Neural cell (in vitro differentiated cells): ENCODE results near the gene AXIN1. TPM values are rescaled to one million over a fixed set of nuclear protein-coding genes. Genes with fewer than 3 reads are reported as not detected.

Experiments used
- H2AFZ ChIP-seq: fragments of 200-600, 300-800 bp; sonication (generic), shearing (Covaris generic); 2 replicates; pipeline ENCODE4 v1.6.0; 2014; ENCODE audit warnings: low read depth, mild to moderate bottlenecking, antibody characterized with exemption, low read length, moderate library complexity
- H3F3A ChIP-seq: fragments of 200-600 bp; shearing (Covaris generic); 2 replicates; pipeline ENCODE4 v1.6.1; 2016; ENCODE audit warnings: mild to moderate bottlenecking, moderate library complexity, mixed read lengths, antibody characterized with exemption, low read length; ENCODE audit not compliant: insufficient read depth, poor library complexity, severe bottlenecking
- H3K27ac ChIP-seq: fragments of 200-600, 300-800 bp; sonication (generic), shearing (Covaris generic); 2 replicates; pipeline ENCODE4 v1.5.1; 2014; ENCODE audit warnings: mild to moderate bottlenecking, low read length, moderate library complexity
- H3K27me3 ChIP-seq: fragments of 300-800, 200-600 bp; sonication (generic), shearing (Covaris generic); 2 replicates; pipeline ENCODE4 v1.6.0; 2014; ENCODE audit warnings: mild to moderate bottlenecking, low read depth, low read length, moderate library complexity; ENCODE audit not compliant: insufficient read depth
- H3K36me3 ChIP-seq: fragments of 300-800, 200-600 bp; sonication (generic), shearing (Covaris generic); 2 replicates; pipeline ENCODE4 v1.5.1; 2014; ENCODE audit warnings: mild to moderate bottlenecking, antibody characterized with exemption, low read length, moderate library complexity; ENCODE audit not compliant: insufficient read depth
- H3K4me2 ChIP-seq: fragments of 300-800, 200-600 bp; sonication (generic), shearing (Covaris generic); 2 replicates; pipeline ENCODE4 v1.6.0; 2014; ENCODE audit warnings: mild to moderate bottlenecking, low read length
- H3K4me3 ChIP-seq: fragments of 300-800, 200-600 bp; sonication (generic), shearing (Covaris generic); 2 replicates; pipeline ENCODE4 v1.5.1; 2014; ENCODE audit warnings: mild to moderate bottlenecking, low read length, moderate library complexity
- H3K79me2 ChIP-seq: fragments of 200-600 bp; shearing (Covaris generic); replicated peaks from 2 replicates; pipeline ENCODE4 v1.6.0; 2014; ENCODE audit warnings: mild to moderate bottlenecking, low read length, moderate library complexity; ENCODE audit not compliant: insufficient read depth
- H3K9ac ChIP-seq: fragments of 300-800, 200-600 bp; sonication (generic), shearing (Covaris generic); 2 replicates; pipeline ENCODE4 v1.6.1; 2016; ENCODE audit warnings: mild to moderate bottlenecking, low read length, mixed read lengths
- H3K9me2 ChIP-seq: fragments of 200-600 bp; shearing (Covaris generic); 2 replicates; pipeline ENCODE4 v1.6.1; 2016; ENCODE audit warnings: mild to moderate bottlenecking, low read length, mixed read lengths; ENCODE audit not compliant: insufficient read depth
- H3K9me3 ChIP-seq: fragments of 200-600, 300-800 bp; sonication (generic), shearing (Covaris generic); 2 replicates; pipeline ENCODE4 v1.6.1; 2016; ENCODE audit warnings: mild to moderate bottlenecking, mixed run types, low read length, moderate library complexity, mixed read lengths
- H4K20me1 ChIP-seq: fragments of 200-600 bp; shearing (Covaris generic); 2 replicates; pipeline ENCODE4 v1.6.1; 2016; ENCODE audit warnings: mild to moderate bottlenecking, mixed run types; ENCODE audit not compliant: insufficient read depth
- CTCF ChIP-seq: fragments of 450-650 bp; IDR thresholded peaks from 2 replicates; pipeline ENCODE4 v1.5.1; 2014; ENCODE audit warnings: antibody characterized with exemption, mild to moderate bottlenecking, moderate library complexity; ENCODE audit not compliant: poor library complexity, severe bottlenecking
- EP300 ChIP-seq: fragments of 450-650 bp; conservative IDR thresholded peaks from 2 replicates; pipeline ENCODE4 v1.6.1; 2014; ENCODE audit warnings: antibody characterized with exemption, mild to moderate bottlenecking, moderate library complexity; ENCODE audit not compliant: poor library complexity, severe bottlenecking
- EZH2 ChIP-seq: fragments of 200-600, 300-800 bp; shearing (Covaris generic), sonication (generic); IDR thresholded peaks from 2 replicates; pipeline ENCODE4 v1.6.1; 2014; ENCODE audit warnings: antibody characterized with exemption, low read length, borderline replicate concordance, mild to moderate bottlenecking; ENCODE audit not compliant: insufficient read depth, poor library complexity, severe bottlenecking
- MXI1 ChIP-seq: fragments of 450-650 bp; conservative IDR thresholded peaks from 2 replicates; pipeline ENCODE4 v1.6.1; 2014; ENCODE audit warnings: antibody characterized with exemption, mild to moderate bottlenecking; ENCODE audit not compliant: poor library complexity, severe bottlenecking
- POLR2AphosphoS5 ChIP-seq: IDR thresholded peaks from 2 replicates; pipeline ENCODE4 v1.6.1; 2012
- RAD21 ChIP-seq: fragments of 450-650 bp; conservative IDR thresholded peaks from 2 replicates; pipeline ENCODE4 v1.6.1; 2014; ENCODE audit warnings: antibody characterized with exemption, mild to moderate bottlenecking, moderate library complexity
- REST ChIP-seq: IDR thresholded peaks from 2 replicates; pipeline ENCODE4 v1.6.1; 2012; ENCODE audit warnings: borderline replicate concordance
- SMC3 ChIP-seq: fragments of 450-650 bp; conservative IDR thresholded peaks from 2 replicates; pipeline ENCODE4 v1.6.1; 2014; ENCODE audit warnings: antibody characterized with exemption, mild to moderate bottlenecking, moderate library complexity; ENCODE audit not compliant: poor library complexity
- TAF1 ChIP-seq: IDR thresholded peaks from 2 replicates; pipeline ENCODE4 v1.6.1; 2012; ENCODE audit warnings: low read depth
- polyA plus RNA-seq: library from polyadenylated mRNA; depleted of rRNA; stranded (reverse); fragments of >200 nt; gene quantifications from 2 replicates; pipeline ENCODE4 v1.2.3, GENCODE V29; 2014

Gene AXIN1
- polyA plus RNA-seq, 1 donor from 2014 or later: 30.5 TPM

- no peaks in the 10 kb centered on the region for H4K20me1 ChIP-seq
- no peak overlapping the region for H2AFZ ChIP-seq
- H3K36me3 ChIP-seq: peaks cover 4% of the 10 kb centered on the region
- H3K9ac ChIP-seq: no peak overlapping the region
- H3K27ac ChIP-seq: no peak overlapping the region
- no peaks in the 10 kb centered on the region for H3K79me2 ChIP-seq
- no peak for TF ChIP-seq SMC3
- TF ChIP-seq EZH2: no peak
- TF ChIP-seq REST: no peak
- no peak for TF ChIP-seq TAF1
- no peak for TF ChIP-seq EP300
- H3K4me2 ChIP-seq: no peak overlapping the region
- no peak overlapping the region for H3K4me3 ChIP-seq
- no peaks in the 10 kb centered on the region for H3K27me3 ChIP-seq
- H3K9me2 ChIP-seq: no peaks in the 10 kb centered on the region
- H3F3A ChIP-seq: no peaks in the 10 kb centered on the region
- no peaks in the 10 kb centered on the region for H3K9me3 ChIP-seq
Measured at GRCh38 chr16:290681-291405, 61.7 kb downstream of the AXIN1 start.

- Histone ChIP-seq H3K9ac (no peak overlapping the region), H3K9me2 (no peaks in the 10 kb centered on the region), H3K79me2 (no peaks in the 10 kb centered on the region), H3K9me3 (no peaks in the 10 kb centered on the region), H3K4me2 (no peak overlapping the region), H2AFZ (no peak overlapping the region), H3F3A (no peaks in the 10 kb centered on the region), H3K27me3 (no peaks in the 10 kb centered on the region), H3K36me3 (peaks cover 4% of the 10 kb centered on the region), H3K4me3 (no peak overlapping the region), H4K20me1 (no peaks in the 10 kb centered on the region), H3K27ac (no peak overlapping the region)
- TF ChIP-seq RAD21 (no peak), REST (no peak), MXI1 (no peak), POLR2AphosphoS5 (no peak), SMC3 (no peak), EZH2 (no peak), EP300 (no peak), TAF1 (no peak), CTCF (no peak)
Measured at GRCh38 chr16:290015-290680, 62.4 kb downstream of the AXIN1 start.
